ENCODE measurements around the gene ZDHHC9.

ZDHHC9 gene

GRCh38 chrX:129785160-129785947, 58.3 kb downstream of the ZDHHC9 start:
- no peak for DNase-seq

DNA sequence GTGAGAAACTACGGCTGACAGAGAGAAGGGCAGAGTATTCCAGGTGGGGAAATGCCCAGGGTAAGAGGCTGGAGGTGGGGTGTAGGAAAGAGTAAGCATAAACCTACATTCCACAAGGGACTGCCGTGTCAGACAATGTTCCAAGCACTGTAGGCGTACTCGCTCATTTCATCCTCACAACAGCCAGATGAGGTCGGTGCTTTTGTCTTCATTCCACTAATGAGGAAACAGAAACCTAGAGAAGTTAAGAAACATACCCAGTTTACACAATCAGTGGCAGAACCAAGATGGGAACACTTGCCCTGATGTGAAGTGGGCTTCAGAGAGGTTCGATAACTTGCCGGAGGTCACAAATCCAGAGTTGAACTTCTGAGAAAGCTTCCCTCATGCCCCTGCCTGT, 59.3 kb downstream of the ZDHHC9 start:
- DNase-seq: peak; percentile 24 to 67 (median 56)

DNA sequence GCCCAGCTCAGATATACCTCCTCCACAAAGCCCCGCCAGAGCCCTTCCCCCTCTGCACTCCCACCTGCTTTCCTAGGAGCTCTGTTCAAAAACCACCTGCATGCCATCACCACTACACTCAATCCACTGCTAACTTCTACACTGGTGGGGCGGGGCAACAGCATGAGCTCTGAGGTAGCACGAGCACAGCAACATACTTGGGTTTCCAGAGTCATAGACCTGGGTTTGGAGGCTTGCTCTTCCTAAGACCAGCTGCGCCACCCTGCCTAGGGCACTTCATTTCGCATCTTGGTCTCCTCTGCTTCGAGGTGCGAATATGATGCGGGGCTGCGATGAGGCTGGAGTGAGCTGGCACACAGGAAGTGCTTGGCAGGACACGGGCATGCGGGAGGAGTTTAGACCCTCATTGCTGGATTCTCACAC, 60.4 kb downstream of the ZDHHC9 start:
- no peak for DNase-seq

- DNase-seq: peak in 3 of 4 experiments; percentile 45 to 53 (median 52)
Measured at GRCh38 chrX:129782706-129783105, 61.0 kb downstream of the ZDHHC9 start.

DNA sequence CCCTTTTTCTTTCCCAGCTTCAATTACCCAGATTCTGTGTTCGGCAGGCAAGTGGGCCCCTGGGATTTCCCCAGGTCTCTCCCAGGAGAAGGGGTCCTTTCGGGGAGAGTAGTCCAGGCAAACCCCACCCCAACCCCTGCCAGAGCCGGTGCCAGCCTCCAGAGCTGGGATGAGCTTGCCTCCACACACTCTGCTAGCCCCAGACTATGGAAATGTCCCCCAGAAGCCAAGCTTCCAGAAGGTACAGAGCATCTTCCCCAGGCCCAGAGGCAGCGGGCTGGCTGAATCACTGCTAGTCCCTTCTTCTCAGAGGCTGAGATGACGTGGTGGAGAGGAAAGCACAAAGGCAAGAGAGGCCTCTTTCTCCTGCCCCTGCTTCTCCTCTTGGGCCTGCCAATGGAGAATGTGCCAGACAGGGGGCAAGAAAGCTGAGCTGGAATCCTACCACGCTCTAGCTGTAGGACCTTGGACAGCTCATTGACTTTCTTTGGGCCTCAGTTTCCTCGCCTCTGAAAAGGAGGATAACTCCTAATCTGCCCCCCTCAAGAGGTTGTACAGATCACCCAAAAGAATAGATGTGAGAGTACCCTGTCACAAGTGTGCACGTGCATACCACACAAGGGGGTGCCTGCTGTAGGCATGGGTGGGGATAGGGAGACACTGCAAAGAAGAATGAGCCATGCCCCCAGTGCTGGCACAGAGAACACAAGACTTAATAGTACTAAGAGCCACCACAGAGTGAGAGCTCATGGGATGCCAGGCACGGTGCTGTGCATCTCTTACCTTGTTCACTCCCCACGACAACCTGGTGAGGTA, 61.8 kb downstream of the ZDHHC9 start:
- DNase-seq: no peak

DNA sequence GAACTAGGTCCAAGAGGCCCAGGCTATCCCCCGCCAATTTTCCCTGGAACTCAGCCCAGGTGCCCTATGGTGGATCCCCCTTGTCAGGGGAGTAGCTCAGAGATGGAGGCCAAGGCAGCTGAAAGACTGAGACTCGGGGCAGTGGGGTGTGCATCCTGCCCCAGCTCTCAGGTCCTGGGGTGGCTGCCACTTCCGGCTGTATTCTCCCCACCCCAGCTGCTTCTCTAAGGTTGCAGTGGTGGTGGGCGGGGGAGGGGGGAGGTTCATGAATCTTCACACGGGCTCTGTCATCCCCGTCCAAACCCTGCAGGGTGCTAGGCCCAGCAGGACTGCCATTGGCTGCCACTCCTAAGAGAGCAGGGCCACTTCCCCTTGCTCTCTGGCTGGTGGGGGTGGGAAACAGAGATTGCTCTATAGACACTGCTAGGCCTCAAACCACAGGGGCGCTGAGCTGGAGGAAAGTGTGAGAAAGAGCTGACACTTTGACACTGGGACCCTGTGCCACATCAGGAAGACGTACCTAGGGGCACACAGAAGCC, 62.5 kb downstream of the ZDHHC9 start:
- DNase-seq: peak; percentile 80 to 90 (median 86)

GRCh38 chrX:129780441-129781105, 63.1 kb downstream of the ZDHHC9 start:
- DNase-seq: peak; percentile 26 to 58 (median 46)

GRCh38 chrX:129779747-129780146, 63.9 kb downstream of the ZDHHC9 start, which contains the start of gene SASH3:
Gene SASH3 (plus strand): TSS chrX:129779949. CDS start chrX:129780098, 149 bp downstream.
- peak; percentile 81 to 90 (median 90) for DNase-seq

GRCh38 chrX:129779086-129779672, 64.5 kb downstream of the ZDHHC9 start:
- DNase-seq: no peak

DNA sequence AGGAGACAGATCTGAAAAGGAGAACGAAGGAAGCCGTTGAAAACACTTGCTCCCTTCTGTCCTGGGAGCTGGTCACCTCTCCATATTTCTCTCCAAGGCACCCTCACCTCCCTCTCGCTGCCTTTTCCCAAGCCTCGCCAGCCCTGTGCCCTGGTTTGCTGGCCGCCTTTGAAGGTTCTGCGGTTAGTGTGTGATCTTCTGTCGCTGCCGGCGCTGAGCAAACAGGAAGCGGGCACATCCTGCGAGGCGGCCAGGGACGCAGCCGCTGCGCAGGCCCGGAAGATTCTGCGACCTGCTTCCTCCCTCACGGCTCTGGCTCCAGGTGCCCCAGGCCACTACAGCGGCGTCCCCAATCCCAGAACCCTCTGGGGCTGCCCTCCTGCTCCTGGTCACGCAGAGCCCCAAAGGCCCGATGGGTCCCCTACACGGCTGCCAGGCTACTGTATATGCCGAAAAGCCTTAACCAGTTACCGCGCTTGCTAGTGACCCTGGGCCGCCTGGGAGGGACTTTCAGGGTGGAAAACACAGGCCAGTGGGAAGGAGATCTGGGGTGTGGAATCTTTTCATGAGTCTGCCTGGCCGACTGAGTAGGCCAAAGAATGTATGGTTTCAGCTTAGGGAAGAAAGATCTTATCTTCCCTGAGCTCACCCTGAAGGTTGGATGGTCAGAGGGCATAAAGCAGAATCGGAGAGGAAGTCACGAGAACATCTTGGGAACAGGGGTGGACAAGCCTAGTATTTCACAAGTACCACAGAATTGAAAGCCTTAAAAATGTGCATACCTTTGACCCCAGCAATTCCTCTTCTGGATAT, 66.3 kb downstream of the ZDHHC9 start:
- DNase-seq: peak; percentile 70 to 84 (median 82)

DNA sequence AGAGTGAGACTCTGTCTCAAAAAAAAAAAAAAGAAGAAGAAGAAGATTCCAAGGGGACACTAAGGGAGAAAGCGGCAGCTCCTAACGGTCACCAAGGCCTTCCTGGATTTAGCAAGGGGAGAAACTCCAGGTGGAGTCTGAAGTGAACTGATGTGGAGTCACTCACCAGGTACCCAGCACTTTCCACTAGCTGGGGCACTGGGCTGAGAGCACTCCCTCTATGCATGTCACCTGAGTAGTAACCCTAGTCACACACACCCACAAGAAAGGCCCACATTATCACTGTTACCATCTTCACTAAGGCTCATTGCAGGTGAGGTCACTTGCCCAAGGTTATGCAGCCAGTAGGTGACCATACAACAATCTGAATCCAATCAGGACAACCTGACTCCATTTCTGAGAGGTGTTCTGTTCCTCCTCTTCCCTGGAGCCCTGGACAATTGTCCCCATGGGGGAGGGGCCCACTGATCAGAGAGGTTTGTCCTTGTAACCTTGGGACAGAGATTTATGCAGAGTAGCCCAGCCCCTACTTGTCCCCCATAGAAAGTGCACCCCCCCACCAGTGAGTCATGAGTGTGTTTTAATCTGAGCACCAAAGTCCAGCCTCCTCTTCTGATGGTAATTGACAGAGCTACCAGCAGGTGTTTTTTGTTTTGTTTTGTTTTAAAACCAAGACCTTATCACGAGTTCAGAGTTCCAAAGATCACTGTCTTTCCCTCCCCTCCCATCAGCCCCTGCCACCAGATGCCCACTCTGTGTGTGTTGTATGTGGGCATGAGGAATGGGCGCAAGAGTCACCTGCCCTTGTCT, 69.8 kb downstream of the ZDHHC9 start:
- no peak for DNase-seq

GRCh38 chrX:129772796-129773431, 70.8 kb downstream of the ZDHHC9 start:
- peak; percentile 91 to 97 (median 94) for DNase-seq

- peak in 2 of 4 experiments; percentile 29 for DNase-seq
Measured at GRCh38 chrX:129771266-129771995, 72.3 kb downstream of the ZDHHC9 start.

DNA sequence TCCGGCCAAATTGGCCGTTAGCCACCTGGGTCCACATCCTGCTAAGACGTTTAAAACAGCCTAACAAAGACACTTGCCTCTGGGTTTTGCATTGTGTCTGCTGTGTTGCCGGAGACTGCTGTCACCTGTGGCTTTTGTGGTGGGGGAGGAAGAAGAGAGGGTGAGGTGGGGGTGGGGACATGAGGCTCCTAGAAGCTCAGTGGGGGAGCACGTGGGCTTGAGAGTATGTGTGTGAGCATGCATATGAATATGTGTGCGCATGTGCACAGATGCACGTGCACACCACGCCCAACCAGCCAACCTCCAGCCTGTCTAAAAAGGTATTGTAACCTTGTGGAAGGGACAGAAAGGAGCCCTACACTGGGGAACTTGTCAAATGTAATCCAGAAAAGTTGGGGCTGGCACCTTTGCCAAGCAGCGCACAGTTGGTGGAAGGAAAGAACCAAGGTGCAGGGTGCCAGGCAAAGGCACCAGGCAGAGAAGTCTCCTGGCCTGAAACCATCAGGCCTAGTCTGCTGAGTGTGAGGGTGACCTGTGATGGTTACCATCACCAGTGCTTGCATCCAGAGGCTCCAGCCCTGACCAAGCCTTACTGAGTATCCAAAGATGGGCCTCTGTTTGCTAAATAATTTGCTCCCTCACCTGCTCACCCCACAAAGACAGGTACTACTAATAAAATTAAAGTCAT, 74.1 kb downstream of the ZDHHC9 start:
- DNase-seq: no peak

DNA sequence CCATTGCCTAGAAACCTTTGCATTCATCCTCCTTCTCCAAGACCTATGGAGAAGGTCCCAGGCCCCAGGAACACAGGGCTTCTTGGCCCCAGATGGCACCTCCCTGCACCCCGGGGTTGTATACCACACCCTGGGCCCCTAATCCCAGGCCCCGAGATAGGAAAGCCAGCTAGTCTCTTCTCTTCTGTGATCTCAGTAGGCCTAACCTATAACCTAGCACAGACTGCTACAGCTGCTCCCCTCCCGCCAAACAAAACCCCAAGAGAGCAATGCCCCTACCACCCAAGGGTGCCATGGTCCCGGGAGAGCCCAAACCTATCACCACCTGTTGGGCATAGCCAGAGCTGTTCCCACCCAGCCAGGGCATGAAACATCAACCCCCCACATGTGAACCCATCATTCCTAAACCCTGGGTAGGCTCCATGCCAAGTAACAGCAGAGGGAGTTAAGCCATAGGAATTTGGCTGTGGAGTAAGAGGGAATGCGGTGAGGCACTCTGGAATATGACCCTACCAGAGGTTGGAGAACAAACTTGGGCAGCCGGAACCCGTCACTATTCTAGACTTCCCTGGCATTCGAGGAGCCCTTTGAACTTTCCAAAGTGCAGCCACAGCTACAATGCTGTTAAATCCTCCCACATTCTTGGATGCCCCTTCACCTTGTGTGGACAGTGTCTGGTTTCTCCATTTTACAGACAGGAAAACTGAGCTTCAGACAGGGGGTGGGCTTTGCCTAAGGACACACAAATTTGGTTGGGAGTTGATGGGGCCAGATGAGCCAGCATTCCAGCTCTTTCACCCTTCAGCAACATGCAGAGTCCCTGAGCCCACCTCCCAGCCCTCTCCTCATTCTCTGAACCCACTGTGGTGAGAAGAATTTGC, 74.9 kb downstream of the ZDHHC9 start:
- no peak for DNase-seq

GRCh38 chrX:129768186-129768585, 75.5 kb downstream of the ZDHHC9 start:
- DNase-seq: no peak

GRCh38 chrX:129763666-129764065, 80.0 kb downstream of the ZDHHC9 start:
- no peak for DNase-seq

GRCh38 chrX:129762448-129762847, 81.2 kb downstream of the ZDHHC9 start:
- no peak for DNase-seq

Data from suppressor macrophage (primary cell).